ENCODE results near the gene C11orf86.

C11orf86 gene

GRCh38 chr11:67016550-67016949, 41.4 kb downstream of the C11orf86 start:
- POLR2A ChIA-PET, result no interaction called here
- H3K4me3 ChIP-seq (ENCODE audit: low read depth, low read length), result no peak overlapping the region
- no peak for DNase-seq (ENCODE audit: low read depth, low spot score)
- CTCF ChIA-PET, result interaction anchor here (0.8 to 1.1 kb wide), 2 partner anchors 42 to 182 kb away, joined by 3 read pairs; partner anchors contain the start of gene C11orf86
- TF ChIP-seq CTCF (IDR thresholded peaks at IDR 0.05; ENCODE audit: insufficient read depth, low read length, missing control alignments), result no peak

GRCh38 chr11:67020949-67021348, 45.8 kb downstream of the C11orf86 start:
- ChIA-PET CTCF (interaction anchor here (0.9 to 3.3 kb wide), 12 partner anchors 10 to 285 kb away, joined by 3 to 20 read pairs (median 3); partner anchors contain the start of gene RHOD), POLR2A (interaction anchor here (0.8 kb wide), 1 partner anchor 302 kb away, joined by 3 read pairs; no protein-coding TSS in a partner anchor)
- H3K4me3 ChIP-seq (ENCODE audit: low read depth, low read length), result no peak overlapping the region
- TF ChIP-seq CTCF (IDR thresholded peaks at IDR 0.05; ENCODE audit: insufficient read depth, low read length, missing control alignments), result no peak
- DNase-seq (ENCODE audit: low read depth, low spot score), result no peak

- peak overlapping the region; percentile 53 for H3K4me3 ChIP-seq (ENCODE audit: low read depth, low read length)
- TF ChIP-seq CTCF (IDR thresholded peaks at IDR 0.05; ENCODE audit: insufficient read depth, low read length, missing control alignments), result no peak
- DNase-seq (ENCODE audit: low read depth, low spot score), result no peak
- ChIA-PET CTCF (interaction anchor here (0.7 to 3.3 kb wide), 13 partner anchors 9 to 286 kb away, joined by 3 to 20 read pairs (median 4); partner anchors contain the start of gene RHOD), POLR2A (no interaction called here)
Measured at GRCh38 chr11:67022341-67022933, 47.3 kb downstream of the C11orf86 start.

- ChIA-PET CTCF (interaction anchor here (1.5 to 3.3 kb wide), 5 partner anchors 10 to 168 kb away, joined by 3 to 20 read pairs (median 5); no protein-coding TSS in a partner anchor), POLR2A (interaction anchor here (0.7 to 1.3 kb wide), 2 partner anchors 10 to 46 kb away, joined by 3 to 4 read pairs; no protein-coding TSS in a partner anchor)
- peak within 1 kb of the TSS; percentile 53 for H3K4me3 ChIP-seq (ENCODE audit: low read depth, low read length)
- DNase-seq (ENCODE audit: low read depth, low spot score), result no peak
- no peak for TF ChIP-seq CTCF (IDR thresholded peaks at IDR 0.05; ENCODE audit: insufficient read depth, low read length, missing control alignments)
Measured at GRCh38 chr11:67022961-67023956, 48.2 kb downstream of the C11orf86 start, which contains the start of gene SYT12. Gene SYT12 (plus strand): TSS chr11:67023134. CDS start chr11:67030145, 7,011 bp downstream.

- no peak for DNase-seq (ENCODE audit: low read depth, low spot score)
- H3K4me3 ChIP-seq (ENCODE audit: low read depth, low read length), result peak overlapping the region; percentile 53
- ChIA-PET POLR2A (interaction anchor here (0.7 to 1.3 kb wide), 2 partner anchors 9 to 46 kb away, joined by 3 to 4 read pairs; no protein-coding TSS in a partner anchor), CTCF (interaction anchor here (1.8 kb wide), 1 partner anchor 9 kb away, joined by 6 read pairs; no protein-coding TSS in a partner anchor)
- TF ChIP-seq CTCF (IDR thresholded peaks at IDR 0.05; ENCODE audit: insufficient read depth, low read length, missing control alignments), result no peak
Measured at GRCh38 chr11:67023957-67024353, 48.9 kb downstream of the C11orf86 start.

Data from AG04449 (cell line).